HUES64 (cell line): ENCODE results near the gene TEX38.
"Not testable (repeated sequence)": the region's sequence is repeated elsewhere in the genome, so short reads cannot be mapped to it uniquely, and the experiment has no call there.

Experiments
- H3K27ac ChIP-seq: 2 replicates; pipeline ENCODE4 v1.7.0; 2013; ENCODE audit warnings: low read depth, low read length, inconsistent platforms
- H3K27me3 ChIP-seq: 2 replicates; pipeline ENCODE4 v1.6.1; 2013; ENCODE audit warnings: mild to moderate bottlenecking, low read length; ENCODE audit not compliant: insufficient read depth
- H3K36me3 ChIP-seq: 2 replicates; pipeline ENCODE4 v1.6.1; 2013; ENCODE audit warnings: mild to moderate bottlenecking, low read length; ENCODE audit not compliant: insufficient read depth
- H3K4me1 ChIP-seq: 2 replicates; pipeline ENCODE4 v1.6.1; 2013; ENCODE audit warnings: mild to moderate bottlenecking, low read length, moderate library complexity; ENCODE audit not compliant: insufficient read depth
- H3K4me3 ChIP-seq: 2 replicates; pipeline ENCODE4 v1.5.1; 2013; ENCODE audit warnings: mild to moderate bottlenecking, low read length, moderate library complexity
- H3K9ac ChIP-seq: 2 replicates; pipeline ENCODE4 v1.6.1; 2013; ENCODE audit warnings: mild to moderate bottlenecking, low read depth, low read length
- H3K9me3 ChIP-seq: 2 replicates; pipeline ENCODE4 v1.6.1; 2013; ENCODE audit warnings: low read depth, low read length; ENCODE audit not compliant: insufficient read depth
- WGBS: fragments of 150-250, 120-280 bp; methylation state at CpG from one replicate; pipeline ENCODE4 v1.1.7; 2013; ENCODE audit warnings: missing lambda C conversion rate; 5-methylcytosine and 5-hydroxymethylcytosine counted together

Gene TEX38

DNA sequence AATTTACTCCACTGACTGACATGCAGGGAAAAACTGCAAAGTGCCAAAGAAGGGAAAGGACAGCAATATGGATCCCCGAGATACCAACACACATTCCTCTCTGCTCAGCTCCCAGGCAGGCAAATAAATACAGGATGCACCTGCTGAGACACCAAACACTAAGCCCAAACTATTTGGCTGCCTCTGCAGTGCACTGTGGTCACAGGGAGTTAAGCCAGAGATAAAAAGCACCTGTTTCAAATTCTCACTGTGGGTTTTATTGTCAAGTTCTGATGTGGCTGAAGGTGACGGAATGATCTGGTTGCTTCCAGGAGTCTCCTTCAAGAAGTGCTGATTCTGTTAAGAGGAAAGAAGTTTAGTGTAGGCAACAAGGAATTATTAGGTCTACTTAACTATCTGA lies 17.7 kb downstream of the TEX38 start:
- H3K4me1 ChIP-seq, result no peaks in the 10 kb centered on the region
- peak overlapping the region; percentile 63; the same call in 1 of the 2 replicates for H3K27ac ChIP-seq
- no peak overlapping the region for H3K9ac ChIP-seq
- H3K36me3 ChIP-seq, result peaks cover 90% of the 10 kb centered on the region
- H3K4me3 ChIP-seq, result no peak overlapping the region
- no peaks in the 10 kb centered on the region for H3K27me3 ChIP-seq
- 87% methylated on average over 2 of the region's 2 CpGs for WGBS
- H3K9me3 ChIP-seq, result no peaks in the 10 kb centered on the region

DNA sequence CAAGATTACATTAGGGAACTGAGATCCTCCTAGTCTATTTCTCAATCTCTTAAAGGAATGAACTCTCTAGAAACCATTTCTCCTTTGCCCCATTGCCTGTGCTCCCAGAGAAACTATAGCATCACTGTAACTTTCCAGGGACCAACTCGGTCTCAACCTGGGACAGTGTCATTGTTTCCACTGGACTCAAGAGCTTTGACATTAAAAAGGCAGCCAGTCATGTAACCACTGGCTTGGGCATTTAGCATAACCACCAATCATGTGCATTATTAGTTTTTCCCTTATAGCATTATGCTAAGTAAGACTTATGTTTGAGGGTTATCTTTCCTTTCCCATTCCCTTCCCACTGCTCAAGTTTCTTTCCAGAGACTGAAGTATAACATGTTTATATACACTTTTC lies 18.2 kb downstream of the TEX38 start:
- peaks cover 84% of the 10 kb centered on the region for H3K36me3 ChIP-seq
- 91% methylated on average over 1 of the region's 1 CpG for WGBS

GRCh38 chr1:46690931-46691421 lies 19.3 kb downstream of the TEX38 start:
- H3K4me3 ChIP-seq, result no peak overlapping the region
- no peaks in the 10 kb centered on the region for H3K4me1 ChIP-seq
- H3K9ac ChIP-seq, result no peak overlapping the region
- 87% methylated on average over 2 of the region's 2 CpGs for WGBS
- no peaks in the 10 kb centered on the region for H3K9me3 ChIP-seq
- peaks cover 83% of the 10 kb centered on the region for H3K36me3 ChIP-seq
- H3K27ac ChIP-seq, result no peak overlapping the region
- H3K27me3 ChIP-seq, result no peaks in the 10 kb centered on the region

More for the DNA sequence above, 18.2 kb downstream of the TEX38 start:
- H3K9ac ChIP-seq, result no peak overlapping the region
- no peaks in the 10 kb centered on the region for H3K27me3 ChIP-seq
- no peaks in the 10 kb centered on the region for H3K9me3 ChIP-seq
- no peaks in the 10 kb centered on the region for H3K4me1 ChIP-seq
- no peak overlapping the region for H3K4me3 ChIP-seq
- H3K27ac ChIP-seq, result peak overlapping the region; percentile 63; the same call in 1 of the 2 replicates

- Histone ChIP-seq H3K4me1 (no peaks in the 10 kb centered on the region), H3K4me3 (no peak overlapping the region), H3K9ac (no peak overlapping the region), H3K27me3 (no peaks in the 10 kb centered on the region), H3K27ac (no peak overlapping the region), H3K36me3 (peaks cover 83% of the 10 kb centered on the region), H3K9me3 (no peaks in the 10 kb centered on the region)
- 95% methylated on average over 5 of the region's 6 CpGs for WGBS
Measured at GRCh38 chr1:46691997-46692790, 20.5 kb downstream of the TEX38 start.

- no peaks in the 10 kb centered on the region for H3K9me3 ChIP-seq
- H3K4me3 ChIP-seq, result no peak overlapping the region
- H3K36me3 ChIP-seq, result peaks cover 78% of the 10 kb centered on the region
- no peak overlapping the region for H3K9ac ChIP-seq
- 83% methylated on average over 3 of the region's 3 CpGs for WGBS
- H3K27ac ChIP-seq, result no peak overlapping the region
- H3K27me3 ChIP-seq, result no peaks in the 10 kb centered on the region
- no peaks in the 10 kb centered on the region for H3K4me1 ChIP-seq
Measured at GRCh38 chr1:46692811-46693770, 21.4 kb downstream of the TEX38 start.

GRCh38 chr1:46694676-46695075 lies 23.0 kb downstream of the TEX38 start:
- H3K9me3 ChIP-seq, H3K4me1 ChIP-seq, H3K4me3 ChIP-seq, H3K27me3 ChIP-seq, H3K27ac ChIP-seq, H3K9ac ChIP-seq: not testable (repeated sequence)
- H3K36me3 ChIP-seq, result peaks cover 62% of the 10 kb centered on the region
- 100% methylated on average over 3 of the region's 4 CpGs for WGBS

DNA sequence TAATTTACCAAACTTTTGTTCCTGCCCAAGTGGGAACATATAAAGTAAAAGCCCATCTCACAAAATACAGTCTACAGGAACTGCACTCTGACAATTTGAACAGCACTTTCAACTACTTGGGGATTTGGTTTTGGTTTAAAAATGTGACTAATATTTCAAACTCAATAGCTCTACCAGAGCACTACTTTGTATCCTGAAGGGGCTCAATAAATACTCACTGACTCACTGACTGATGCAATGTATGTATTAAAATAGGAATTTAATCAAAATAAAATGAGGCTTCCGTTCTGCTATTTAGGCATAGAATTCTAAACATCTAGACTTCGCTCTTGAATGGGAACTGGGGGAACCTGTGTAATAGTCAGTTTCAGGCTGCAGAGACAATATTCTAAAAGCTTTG lies 25.4 kb downstream of the TEX38 start:
- Histone ChIP-seq H3K4me1 (no peaks in the 10 kb centered on the region), H3K9me3 (no peaks in the 10 kb centered on the region), H3K27ac (no peak overlapping the region), H3K36me3 (peaks cover 47% of the 10 kb centered on the region), H3K4me3 (no peak overlapping the region), H3K9ac (no peak overlapping the region), H3K27me3 (no peaks in the 10 kb centered on the region)
- 97% methylated on average over 2 of the region's 2 CpGs for WGBS

DNA sequence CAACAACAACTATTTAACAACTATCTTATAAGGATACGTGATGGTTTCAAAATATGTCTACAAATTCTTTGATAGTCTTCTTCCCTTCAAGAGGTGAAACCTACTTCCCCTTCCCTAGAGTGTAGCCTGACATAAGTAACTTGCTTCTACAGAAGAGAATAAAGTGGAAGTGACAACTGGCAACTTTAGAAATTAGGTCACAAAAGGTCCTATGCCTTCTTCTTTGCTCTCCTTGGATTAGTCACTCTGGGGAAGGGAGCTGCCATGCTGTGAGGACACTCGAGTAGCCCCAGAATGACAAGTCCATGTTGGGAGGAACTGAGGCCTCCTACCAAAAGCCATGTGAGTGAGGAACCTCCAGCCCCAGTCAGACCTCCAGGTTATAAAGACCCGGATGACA lies 28.0 kb downstream of the TEX38 start:
- Histone ChIP-seq H3K9ac (no peak overlapping the region), H3K36me3 (peaks cover 56% of the 10 kb centered on the region), H3K27me3 (no peaks in the 10 kb centered on the region), H3K9me3 (no peaks in the 10 kb centered on the region), H3K4me1 (no peaks in the 10 kb centered on the region), H3K4me3 (no peak overlapping the region), H3K27ac (no peak overlapping the region)
- 59% methylated on average over 3 of the region's 3 CpGs for WGBS

GRCh38 chr1:46703927-46704641 lies 32.4 kb downstream of the TEX38 start:
- peaks cover 75% of the 10 kb centered on the region for H3K36me3 ChIP-seq
- H3K9me3 ChIP-seq, result no peaks in the 10 kb centered on the region
- H3K4me3 ChIP-seq, result no peak overlapping the region
- no peaks in the 10 kb centered on the region for H3K4me1 ChIP-seq
- H3K27ac ChIP-seq, result no peak overlapping the region
- 87% methylated on average over 3 of the region's 3 CpGs for WGBS
- H3K9ac ChIP-seq, result no peak overlapping the region
- no peaks in the 10 kb centered on the region for H3K27me3 ChIP-seq

- Histone ChIP-seq H3K4me3 (no peak overlapping the region), H3K9me3 (no peaks in the 10 kb centered on the region), H3K4me1 (no peaks in the 10 kb centered on the region), H3K27me3 (no peaks in the 10 kb centered on the region), H3K36me3 (peaks cover 86% of the 10 kb centered on the region), H3K9ac (no peak overlapping the region), H3K27ac (no peak overlapping the region)
- WGBS, result 95% methylated on average over 9 of the region's 9 CpGs
Measured at GRCh38 chr1:46705408-46705807, 33.8 kb downstream of the TEX38 start.
